HEK293T (cell line): Measurements from ENCODE around the gene NXPH4.

Experiments
- ARNT ChIP-seq: fragments of 450-650 bp; IDR thresholded peaks from 2 replicates; pipeline ENCODE4 v1.6.1; 2017; ENCODE audit warnings: mild to moderate bottlenecking
- BHLHE40 ChIP-seq: fragments of 450-650 bp; IDR thresholded peaks from 2 replicates; pipeline ENCODE4 v1.6.1; 2016; ENCODE audit warnings: mild to moderate bottlenecking, moderate library complexity, borderline replicate concordance
- FOXA1 ChIP-seq: fragments of 450-650 bp; IDR thresholded peaks from 2 replicates; pipeline ENCODE4 v1.6.1; 2016; ENCODE audit warnings: mild to moderate bottlenecking
- SUZ12 ChIP-seq: fragments of 450-650 bp; IDR thresholded peaks from 2 replicates; pipeline ENCODE4 v1.6.1; 2016; ENCODE audit warnings: mild to moderate bottlenecking
- TF ChIP-seq, protein P1 (sequence below): fragments of 450-650 bp; IDR thresholded peaks from 2 replicates; pipeline ENCODE4 v1.6.1; 2016

DNA sequence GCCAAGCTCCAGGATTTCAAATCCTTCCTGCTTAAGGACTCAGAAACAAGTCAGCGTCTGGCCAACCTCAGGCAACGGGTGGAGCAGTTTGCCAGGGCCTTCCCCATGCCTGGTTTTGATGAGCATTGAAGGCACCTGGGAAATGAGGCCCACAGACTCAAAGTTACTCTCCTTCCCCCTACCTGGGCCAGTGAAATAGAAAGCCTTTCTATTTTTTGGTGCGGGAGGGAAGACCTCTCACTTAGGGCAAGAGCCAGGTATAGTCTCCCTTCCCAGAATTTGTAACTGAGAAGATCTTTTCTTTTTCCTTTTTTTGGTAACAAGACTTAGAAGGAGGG lies 17.6 kb downstream of the NXPH4 start:
- TF ChIP-seq SUZ12, result no peak
- TF ChIP-seq FOXA1, result no peak
- TF ChIP-seq, protein P1, sequence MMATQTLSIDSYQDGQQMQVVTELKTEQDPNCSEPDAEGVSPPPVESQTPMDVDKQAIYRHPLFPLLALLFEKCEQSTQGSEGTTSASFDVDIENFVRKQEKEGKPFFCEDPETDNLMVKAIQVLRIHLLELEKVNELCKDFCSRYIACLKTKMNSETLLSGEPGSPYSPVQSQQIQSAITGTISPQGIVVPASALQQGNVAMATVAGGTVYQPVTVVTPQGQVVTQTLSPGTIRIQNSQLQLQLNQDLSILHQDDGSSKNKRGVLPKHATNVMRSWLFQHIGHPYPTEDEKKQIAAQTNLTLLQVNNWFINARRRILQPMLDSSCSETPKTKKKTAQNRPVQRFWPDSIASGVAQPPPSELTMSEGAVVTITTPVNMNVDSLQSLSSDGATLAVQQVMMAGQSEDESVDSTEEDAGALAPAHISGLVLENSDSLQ, result no peak
- no peak for TF ChIP-seq ARNT
- TF ChIP-seq BHLHE40, result no peak
